Esophagus mucosa (tissue), 1 donor: ENCODE data around the gene ANKUB1. TPM values are rescaled to one million over a fixed set of nuclear protein-coding genes. Genes with fewer than 3 reads are reported as not detected.

Experiments used
- ATAC-seq: fragments of 200-7000 bp; cut with Tn5 transposase; one replicate; pipeline ENCODE4 v1.9.1; 2020
- total RNA-seq: library from RNA; stranded (reverse); gene quantifications from one replicate; pipeline ENCODE4 v1.2.4, GENCODE V29; 2023
- donor health status: DM: yes; HTN: yes; CAD: no.

ANKUB1 gene
- total RNA-seq, 1 donor from 2014 or later = not detected

DNA sequence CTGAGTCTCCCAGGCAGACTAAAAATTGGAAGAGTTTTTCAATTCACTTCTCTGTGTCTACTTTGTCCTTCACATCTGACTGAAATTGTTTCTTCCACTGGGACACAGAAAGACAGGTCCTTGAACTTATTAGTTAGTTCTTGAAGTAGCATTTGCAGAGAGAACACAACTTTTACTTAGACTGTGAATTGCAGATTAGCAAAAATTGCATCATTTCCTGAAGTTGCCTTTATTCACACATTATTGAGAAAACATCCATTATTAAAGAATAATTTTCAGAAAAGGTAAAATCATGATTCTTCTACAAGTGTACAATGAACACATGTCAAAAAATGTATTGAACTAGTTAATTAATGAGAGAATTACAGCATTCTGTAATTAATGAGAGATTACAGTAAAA is 38.6 kb downstream of the ANKUB1 start:
- ATAC-seq = no peak

DNA sequence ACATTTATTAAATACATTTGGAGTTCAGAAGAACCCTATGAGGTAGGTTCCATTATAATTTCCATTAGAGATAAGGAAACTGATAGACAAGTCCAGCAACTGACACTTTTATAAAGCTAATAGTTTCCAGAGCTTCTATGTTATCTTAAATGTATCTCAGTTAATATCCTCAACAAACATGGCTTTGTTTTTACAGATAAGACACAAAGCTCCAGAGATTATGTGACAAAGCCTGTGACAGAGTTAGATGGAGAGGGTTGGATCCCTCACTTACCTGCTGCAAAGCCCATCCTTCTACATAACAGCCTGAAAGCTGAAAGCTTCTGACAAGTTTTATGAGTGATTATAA is 39.6 kb downstream of the ANKUB1 start:
- ATAC-seq = no peak

DNA sequence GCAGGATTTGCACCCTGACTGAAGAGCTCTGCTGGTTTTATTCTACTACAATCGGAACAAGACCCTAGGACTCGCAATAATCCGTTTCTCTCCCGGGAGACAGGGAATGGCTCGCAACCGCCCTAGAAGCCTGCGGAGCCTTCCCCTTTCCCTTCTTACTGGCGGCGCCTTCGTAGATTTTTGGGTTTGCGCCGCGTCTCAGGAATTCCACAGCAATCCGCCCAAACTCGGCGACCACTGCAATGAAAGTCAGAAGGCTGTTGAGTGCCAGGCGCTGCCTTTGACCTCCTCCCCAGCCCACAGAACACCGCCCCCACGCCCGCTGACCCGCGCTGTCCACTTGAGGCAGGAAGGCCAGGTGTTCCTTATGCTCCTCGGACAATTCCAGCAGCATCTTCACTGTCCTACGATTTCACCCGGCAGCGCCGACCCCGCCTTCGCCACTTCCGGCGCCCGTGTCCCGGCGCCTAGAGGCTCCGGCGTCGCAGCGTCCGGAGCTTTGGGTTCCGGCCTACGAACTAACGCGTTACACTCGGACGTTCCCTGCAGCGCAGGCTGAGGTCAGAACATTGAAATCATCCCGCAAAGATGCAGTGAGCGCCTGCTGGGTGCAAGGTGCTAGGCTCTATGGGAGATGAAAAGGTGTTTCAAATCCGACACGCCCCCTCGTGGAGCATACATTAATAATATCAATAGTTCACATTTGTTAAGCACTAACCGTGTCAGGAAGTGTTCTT is 40.1 kb downstream of the ANKUB1 start, which contains the start of gene COMMD2:
Gene COMMD2, minus strand, starts transcription at position 439 of the 737 bp plus-strand sequence. Its CDS starts 45 bp downstream, at position 394.
- peak; percentile 99 for ATAC-seq

DNA sequence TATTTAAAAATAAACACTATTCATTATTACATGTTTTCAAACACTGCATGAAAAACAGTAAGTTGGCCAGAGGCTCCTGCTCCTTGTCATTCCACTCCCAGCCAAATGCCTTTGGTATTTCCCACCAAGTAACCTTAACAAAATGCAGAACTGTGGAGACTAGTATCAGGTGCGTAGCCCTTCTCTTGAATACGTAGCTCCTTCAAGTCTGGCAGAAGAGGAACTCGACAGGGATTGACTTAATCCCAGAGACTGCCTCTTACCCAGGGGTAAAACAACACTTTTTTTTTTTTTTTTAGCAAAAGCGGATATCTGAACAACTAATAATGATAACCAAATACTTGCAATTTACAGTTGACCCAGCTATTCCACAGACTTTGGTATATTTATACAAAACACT is 40.8 kb downstream of the ANKUB1 start:
- ATAC-seq = no peak

DNA sequence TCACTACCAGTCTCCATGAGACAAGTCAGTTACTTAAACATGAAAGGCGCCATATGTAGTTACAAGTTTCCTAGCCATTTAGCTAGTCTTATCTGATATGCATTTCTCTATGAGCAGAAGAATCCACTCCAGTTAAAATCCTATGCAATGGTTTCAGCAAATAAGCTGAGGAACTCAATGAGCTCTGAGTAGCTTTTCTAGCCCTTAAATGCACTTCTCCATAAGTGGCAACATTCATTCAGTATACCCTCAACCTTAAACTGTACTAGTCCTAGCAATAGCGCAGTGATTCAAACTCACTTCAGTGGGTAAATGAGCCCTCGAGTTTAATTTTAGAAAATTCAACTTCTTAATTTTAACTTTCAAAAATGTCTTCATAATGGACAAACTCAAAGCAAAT is 47.7 kb downstream of the ANKUB1 start:
- no peak for ATAC-seq

DNA sequence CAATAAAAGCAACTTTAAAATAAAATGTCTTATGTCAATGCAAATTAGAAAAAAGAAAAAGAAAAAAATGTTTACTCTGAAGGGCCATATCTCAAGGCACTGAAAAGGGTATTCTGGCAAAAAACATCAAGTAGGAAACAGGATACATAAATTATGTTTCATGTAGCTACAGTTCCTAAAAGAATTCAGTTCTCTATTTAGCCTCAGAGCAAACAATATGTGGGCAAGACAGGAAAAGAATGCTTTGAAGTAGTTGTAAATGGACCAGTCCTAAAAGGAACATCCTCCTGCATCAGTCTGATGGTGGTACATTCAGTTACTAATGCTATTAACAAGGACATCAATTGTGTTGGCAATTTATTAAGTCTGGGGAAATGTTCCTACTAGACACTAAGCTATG is 48.2 kb downstream of the ANKUB1 start:
- no peak for ATAC-seq

DNA sequence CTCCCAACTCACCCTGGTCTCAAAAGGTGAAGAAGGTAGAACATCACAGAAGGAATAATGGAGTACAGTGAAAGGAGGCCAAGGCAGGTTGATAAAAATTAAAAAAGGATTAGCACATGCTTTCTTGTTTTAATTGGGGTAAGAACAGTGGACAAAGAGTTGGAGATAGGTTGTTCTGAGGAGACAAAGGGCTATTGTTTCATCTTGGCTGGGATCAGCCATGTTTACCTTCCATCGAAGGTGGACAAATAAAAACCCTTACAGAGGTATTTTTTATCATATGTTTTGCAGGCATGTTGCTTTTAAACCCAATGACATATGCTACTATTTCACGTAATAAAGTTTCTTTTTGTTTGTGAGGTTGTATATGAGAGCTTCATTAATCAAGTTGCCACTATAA is 53.0 kb downstream of the ANKUB1 start:
- no peak for ATAC-seq

DNA sequence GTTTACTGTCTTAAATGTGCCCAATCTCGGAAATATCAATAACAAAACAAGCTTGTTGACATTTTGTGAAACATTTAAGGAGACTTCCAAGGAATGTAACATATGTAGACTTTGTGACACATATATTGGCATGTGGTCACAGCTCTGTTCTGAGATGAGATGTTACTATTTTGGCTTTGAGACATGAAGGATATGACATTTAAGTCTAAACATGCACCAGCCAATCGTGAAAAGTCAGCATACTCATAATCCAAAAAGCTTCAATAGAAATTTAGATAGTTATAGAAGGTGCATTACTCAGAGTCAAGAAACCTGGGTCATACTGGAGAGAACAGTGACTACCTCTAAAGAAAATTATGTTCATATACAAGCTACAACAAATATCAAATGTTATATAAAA is 53.5 kb downstream of the ANKUB1 start:
- no peak for ATAC-seq

DNA sequence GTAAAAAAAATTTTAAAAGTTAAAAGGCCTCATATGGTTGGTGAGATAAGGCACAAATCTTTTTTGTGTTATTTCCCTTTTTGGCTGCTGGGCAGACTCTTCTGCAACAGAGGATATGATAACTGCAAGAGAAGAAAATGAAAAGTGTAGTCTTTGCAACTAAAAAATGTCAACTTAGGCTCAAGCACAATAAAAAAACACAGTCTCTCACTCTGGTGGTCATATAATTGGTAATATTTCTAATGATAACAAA is 55.5 kb downstream of the ANKUB1 start:
- ATAC-seq = no peak

DNA sequence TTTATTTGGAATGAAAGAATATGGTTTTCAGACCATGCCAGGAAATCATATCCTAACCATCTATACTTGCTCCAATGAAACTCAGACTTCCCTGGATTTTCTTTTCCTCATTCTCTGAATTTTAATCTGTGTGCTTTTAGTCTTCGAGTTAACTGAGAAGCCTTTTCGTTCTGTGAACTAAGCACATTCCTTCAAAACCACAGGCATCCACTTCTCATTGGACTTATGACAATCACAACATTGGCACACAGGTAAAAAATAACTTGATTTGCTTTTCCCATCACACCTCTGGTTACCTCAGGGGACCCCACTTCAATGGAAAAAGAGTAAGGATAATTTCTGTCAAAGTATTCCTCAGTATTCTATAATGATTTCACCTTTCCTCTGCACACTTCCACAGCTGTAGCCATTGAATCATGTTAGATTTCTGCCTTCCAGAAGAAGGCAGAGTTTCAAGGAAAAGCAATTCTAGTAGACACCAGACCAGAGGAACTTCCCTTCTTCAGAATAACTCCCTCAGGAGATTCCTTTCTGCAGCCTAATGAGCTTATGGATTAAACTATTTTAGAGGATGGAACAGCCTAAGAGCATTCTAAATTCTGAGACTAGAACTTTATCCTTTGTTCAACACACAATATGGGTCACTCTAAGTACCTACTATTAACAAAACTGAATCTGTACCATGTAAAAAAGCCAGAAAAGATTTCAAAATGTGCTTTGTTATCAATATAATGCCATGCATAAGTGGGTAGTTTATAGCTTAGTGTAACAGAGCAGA is 56.0 kb downstream of the ANKUB1 start:
- no peak for ATAC-seq

DNA sequence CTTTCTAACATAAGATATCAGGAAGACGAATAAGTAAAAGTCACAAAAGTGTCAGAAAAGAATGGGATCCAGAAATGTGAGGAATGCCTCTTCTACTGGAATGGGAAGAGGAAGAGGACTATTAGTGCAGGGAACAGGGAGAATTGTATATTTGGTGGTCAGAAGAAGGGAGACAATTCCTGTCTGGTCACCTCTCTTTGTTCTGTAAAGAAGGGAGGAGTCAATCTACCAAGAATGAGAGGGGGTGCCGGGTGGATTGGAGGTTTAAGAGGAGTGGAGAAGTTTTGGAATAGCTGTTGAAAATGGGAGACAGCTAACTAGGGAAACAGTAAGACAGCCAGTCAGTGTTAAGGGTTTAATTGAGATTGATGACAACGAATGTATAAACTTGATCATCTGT is 60.1 kb downstream of the ANKUB1 start:
- ATAC-seq = no peak

DNA sequence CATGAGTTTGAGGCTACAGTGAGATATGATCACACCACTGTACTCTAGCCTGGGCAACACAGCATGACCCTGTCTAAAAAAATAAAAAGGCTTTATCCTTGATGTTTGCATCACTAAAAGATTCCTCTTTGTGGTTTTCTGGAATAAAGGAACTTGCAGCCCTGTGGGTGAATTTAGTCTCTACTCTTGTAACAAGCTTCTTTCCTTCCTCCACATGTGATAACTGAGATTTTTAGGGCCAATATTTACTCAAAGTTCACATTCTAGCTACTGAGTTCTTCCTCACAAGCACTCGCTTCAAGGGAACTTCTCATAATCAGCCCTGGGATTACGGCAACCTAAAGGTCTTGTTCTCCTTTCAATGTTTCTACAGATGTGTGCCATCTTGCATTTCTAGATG is 64.7 kb downstream of the ANKUB1 start:
- no peak for ATAC-seq

DNA sequence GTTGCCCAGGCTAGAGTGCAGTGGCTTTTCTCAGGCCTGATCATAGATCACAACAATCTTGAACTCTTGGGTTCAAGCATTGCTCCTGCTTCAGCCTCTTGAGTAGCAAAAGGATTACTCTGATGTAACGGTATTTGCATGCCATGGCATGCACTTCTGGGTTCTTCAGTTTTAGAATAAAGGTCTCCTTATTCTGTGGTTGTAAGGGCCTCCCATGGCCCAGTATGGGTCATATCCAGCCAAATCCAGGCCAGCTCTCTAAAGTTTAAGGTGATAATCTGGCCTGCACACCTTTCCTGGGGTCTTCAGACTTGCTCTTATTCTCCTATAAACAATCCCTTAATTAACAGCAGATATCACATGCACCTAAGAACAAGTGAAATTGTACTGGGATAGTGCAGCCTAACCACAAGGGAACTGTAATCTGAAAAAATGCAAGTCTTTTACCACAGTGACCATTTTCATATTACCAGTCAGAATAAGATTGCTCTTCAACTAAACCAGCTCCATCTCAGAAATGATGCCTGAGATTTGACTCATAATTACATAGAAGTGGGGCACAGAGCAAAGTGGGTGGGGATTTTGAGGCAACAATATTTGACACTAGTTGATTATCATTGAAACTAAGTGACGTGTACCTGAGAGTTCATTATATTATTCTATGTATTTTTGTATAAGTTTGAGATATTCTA is 65.5 kb downstream of the ANKUB1 start:
- no peak for ATAC-seq

DNA sequence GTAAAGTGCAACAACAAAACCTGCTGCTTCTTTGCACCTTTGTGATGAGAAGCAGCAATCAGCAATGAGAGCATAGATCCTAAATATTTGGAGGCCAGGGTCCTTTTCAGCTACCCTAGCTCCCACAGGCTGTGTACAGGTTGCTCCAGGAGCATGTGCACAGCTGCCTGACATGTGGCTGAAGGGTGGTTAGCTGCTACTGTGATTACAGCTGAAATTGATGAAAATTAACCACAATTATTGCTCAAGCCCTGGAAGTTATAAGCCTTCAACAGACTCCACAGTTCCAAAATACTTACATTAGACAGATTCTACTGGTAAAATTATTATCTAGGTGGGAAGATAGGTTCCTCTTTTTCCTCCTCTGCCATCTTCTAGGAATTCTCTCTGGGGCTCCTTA is 68.6 kb downstream of the ANKUB1 start:
- ATAC-seq = no peak

DNA sequence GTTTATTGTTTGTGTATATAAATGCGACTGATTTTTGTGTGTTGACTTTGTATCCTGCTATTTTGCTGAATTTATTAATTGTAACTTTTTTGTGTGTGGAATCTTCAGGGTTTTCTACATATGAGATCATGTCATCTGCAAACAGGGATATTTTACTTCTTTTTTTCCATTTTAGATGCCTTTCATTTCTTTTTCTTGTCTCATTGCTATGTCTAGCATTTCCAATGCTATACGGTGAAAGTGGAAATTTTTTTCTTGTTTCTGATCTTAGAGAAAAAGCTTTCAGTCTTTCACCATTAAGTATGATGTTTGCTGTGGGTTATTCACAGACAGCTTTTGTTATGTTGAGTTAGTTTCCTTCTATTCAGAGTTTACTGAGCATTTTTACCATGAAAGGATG is 71.4 kb downstream of the ANKUB1 start:
- no peak for ATAC-seq

DNA sequence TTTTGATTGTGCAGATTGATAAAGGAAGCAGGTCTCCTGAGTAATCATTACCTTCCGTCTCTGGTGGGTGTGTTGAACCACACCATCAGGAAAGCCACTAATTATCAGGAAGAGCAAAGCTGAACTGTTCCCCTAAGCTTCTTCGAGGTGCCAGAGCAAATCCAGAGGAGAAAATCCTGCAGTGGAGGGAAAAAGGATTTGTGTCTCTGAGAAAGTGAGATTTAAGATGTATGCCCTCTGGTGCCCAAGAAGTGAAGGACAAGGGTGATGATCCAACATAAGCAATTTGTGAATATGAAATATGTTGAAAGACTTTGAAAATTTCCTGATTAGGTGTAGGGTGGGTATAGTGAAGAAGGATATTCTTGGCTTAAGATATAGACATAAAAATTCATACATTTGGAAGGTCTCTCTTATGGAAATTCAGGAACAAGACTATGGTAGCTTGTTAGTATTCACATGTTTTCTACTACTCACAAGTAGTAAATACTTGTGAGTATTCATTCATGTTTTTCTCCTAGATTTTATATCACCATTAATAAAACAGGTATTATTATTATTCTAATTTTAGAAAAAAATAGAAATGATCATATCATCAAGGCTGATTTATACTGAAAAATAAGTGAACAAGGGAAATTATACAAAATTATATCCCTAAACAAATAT is 74.8 kb downstream of the ANKUB1 start:
- ATAC-seq = peak; percentile 33

DNA sequence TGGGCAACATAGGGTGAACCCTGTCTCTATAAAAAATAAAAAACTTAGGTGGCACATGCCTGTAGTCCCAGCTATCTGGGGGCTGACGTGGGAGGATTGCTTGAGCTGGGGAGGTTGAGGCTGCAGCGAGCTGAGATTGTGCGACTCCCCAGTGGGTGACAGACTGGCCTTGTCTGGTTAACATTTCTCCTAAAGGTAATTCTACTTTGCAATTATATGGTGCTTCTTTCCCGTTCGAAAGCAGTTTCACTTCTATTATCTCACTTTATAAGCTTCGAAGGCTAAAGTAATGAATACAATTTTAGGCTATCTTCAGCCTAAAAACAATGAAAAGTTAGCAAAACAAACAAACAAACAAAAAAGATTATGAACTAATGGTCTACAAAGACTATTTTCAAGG is 75.4 kb downstream of the ANKUB1 start:
- ATAC-seq = no peak

DNA sequence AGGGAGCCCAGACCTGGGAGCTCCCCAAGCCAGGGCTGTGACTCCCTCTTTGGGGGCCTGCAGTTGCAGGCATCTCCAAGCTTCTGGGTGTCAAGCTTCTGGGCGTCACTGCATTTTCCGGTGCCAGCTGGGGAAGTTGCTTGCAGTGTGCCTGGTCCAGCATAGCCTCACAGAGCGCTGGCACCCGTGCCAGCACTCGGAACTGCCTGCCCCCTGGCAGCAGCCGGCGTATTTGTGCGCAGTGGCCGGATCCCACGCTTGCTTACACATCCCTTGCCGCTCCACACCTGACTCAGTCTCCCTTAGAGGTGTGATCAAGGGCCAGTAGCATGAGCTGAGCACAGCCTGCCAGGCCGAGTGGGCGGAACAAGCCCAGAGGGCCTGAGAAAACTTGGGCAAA is 77.1 kb downstream of the ANKUB1 start:
- ATAC-seq = no peak

DNA sequence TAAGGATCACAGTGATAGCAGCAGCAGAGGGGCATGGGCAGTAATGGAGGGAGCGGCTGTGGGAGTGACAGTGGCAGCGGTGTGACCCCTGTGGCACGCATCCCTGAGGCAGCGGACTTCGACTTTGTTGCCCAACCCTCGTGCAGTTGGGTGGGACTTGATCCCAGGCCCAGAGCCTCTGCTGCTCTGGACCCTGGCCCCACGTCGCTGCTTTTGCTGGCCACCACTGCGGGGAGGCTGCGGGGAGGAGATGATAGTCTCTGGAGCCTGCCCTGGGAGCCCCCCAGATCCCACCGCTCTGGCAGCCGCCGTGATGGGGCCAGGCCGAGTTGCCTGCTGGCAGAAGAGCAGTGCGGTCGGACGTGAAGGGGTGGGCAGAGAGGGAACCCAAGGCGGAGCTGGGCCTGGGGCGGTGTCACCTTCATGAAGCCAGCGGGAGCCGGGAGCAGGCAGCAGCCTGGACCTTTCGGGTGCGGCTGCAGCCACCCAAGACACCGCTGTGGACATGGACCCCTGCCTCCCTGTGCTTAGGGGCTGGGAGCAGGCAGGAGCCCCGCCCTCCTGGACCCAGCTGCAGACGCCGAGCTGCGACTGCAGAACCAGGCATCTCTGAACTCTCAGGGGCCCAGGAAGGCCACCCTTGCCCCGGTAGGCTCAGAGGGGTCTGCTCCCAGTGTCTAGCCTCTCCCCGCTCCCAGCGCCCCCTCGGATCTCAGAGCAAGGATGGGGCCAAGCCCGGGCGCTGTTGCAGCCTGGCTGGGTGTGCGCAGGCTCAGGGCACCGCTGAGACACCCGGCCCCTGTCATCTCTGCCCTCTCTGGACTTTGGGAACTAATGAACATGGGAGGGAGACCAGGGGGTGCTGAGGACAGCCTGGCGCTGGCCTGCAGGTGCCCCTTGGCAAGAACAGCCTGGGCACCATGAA is 78.4 kb downstream of the ANKUB1 start:
- no peak for ATAC-seq
